ENCODE measurements around the gene AQP10.
"Not testable (repeated sequence)": the region's sequence is repeated elsewhere in the genome, so short reads cannot be mapped to it uniquely, and the experiment has no call there.

The AQP10 gene

GRCh38 chr1:154306151-154306550 is 14.7 kb upstream of the AQP10 start:
- Histone ChIP-seq H3K27ac (ENCODE audit: low read depth, low read length) (no peak overlapping the region), H3K4me3 (ENCODE audit: low read depth in 1 of 2, low read length in 2 of 2) (no peak overlapping the region), H3K27me3 (ENCODE audit: control insufficient read depth in 1 of 2, insufficient read depth in 2 of 2, low read length in 2 of 2) (no peaks in the 10 kb centered on the region), H3K4me1 (ENCODE audit: insufficient read depth, low read length) (no peaks in the 10 kb centered on the region), H3K9me3 (ENCODE audit: low read length) (no peaks in the 10 kb centered on the region), H3K9ac (ENCODE audit: low read length) (no peak overlapping the region), H3K36me3 (ENCODE audit: insufficient read depth, low read length) (no peaks in the 10 kb centered on the region)

GRCh38 chr1:154307670-154308270 is 13.1 kb upstream of the AQP10 start:
- H3K9me3 ChIP-seq (ENCODE audit: low read length); H3K36me3 ChIP-seq (ENCODE audit: insufficient read depth, low read length); H3K4me1 ChIP-seq (ENCODE audit: insufficient read depth, low read length); H3K27me3 ChIP-seq (ENCODE audit: control insufficient read depth in 1 of 2, insufficient read depth in 2 of 2, low read length in 2 of 2); H3K27ac ChIP-seq (ENCODE audit: low read depth, low read length); H3K9ac ChIP-seq (ENCODE audit: low read length); H3K4me3 ChIP-seq (ENCODE audit: low read depth in 1 of 2, low read length in 2 of 2): not testable (repeated sequence)

- H3K9ac ChIP-seq (ENCODE audit: low read length); H3K36me3 ChIP-seq (ENCODE audit: insufficient read depth, low read length); H3K4me3 ChIP-seq (ENCODE audit: low read depth in 1 of 2, low read length in 2 of 2); H3K9me3 ChIP-seq (ENCODE audit: low read length); H3K4me1 ChIP-seq (ENCODE audit: insufficient read depth, low read length); H3K27ac ChIP-seq (ENCODE audit: low read depth, low read length); H3K27me3 ChIP-seq (ENCODE audit: control insufficient read depth in 1 of 2, insufficient read depth in 2 of 2, low read length in 2 of 2): not testable (repeated sequence)
These were observed 11.8 kb upstream of the AQP10 start for GRCh38 chr1:154309136-154309535.

GRCh38 chr1:154312229-154313065 is 8.4 kb upstream of the AQP10 start:
- not testable (repeated sequence) for H3K36me3 ChIP-seq (ENCODE audit: insufficient read depth, low read length); H3K9ac ChIP-seq (ENCODE audit: low read length); H3K27ac ChIP-seq (ENCODE audit: low read depth, low read length); H3K4me1 ChIP-seq (ENCODE audit: insufficient read depth, low read length); H3K9me3 ChIP-seq (ENCODE audit: low read length); H3K27me3 ChIP-seq (ENCODE audit: control insufficient read depth in 1 of 2, insufficient read depth in 2 of 2, low read length in 2 of 2); H3K4me3 ChIP-seq (ENCODE audit: low read depth in 1 of 2, low read length in 2 of 2)

GRCh38 chr1:154313066-154313356 is 7.9 kb upstream of the AQP10 start:
- Histone ChIP-seq H3K4me3 (ENCODE audit: low read depth in 1 of 2, low read length in 2 of 2) (no peak overlapping the region), H3K4me1 (ENCODE audit: insufficient read depth, low read length) (no peaks in the 10 kb centered on the region), H3K27ac (ENCODE audit: low read depth, low read length) (no peak overlapping the region), H3K27me3 (ENCODE audit: control insufficient read depth in 1 of 2, insufficient read depth in 2 of 2, low read length in 2 of 2) (no peaks in the 10 kb centered on the region), H3K36me3 (ENCODE audit: insufficient read depth, low read length) (no peaks in the 10 kb centered on the region), H3K9me3 (ENCODE audit: low read length) (no peaks in the 10 kb centered on the region), H3K9ac (ENCODE audit: low read length) (no peak overlapping the region)

- not testable (repeated sequence) for H3K9ac ChIP-seq (ENCODE audit: low read length); H3K36me3 ChIP-seq (ENCODE audit: insufficient read depth, low read length); H3K4me3 ChIP-seq (ENCODE audit: low read depth in 1 of 2, low read length in 2 of 2); H3K9me3 ChIP-seq (ENCODE audit: low read length); H3K4me1 ChIP-seq (ENCODE audit: insufficient read depth, low read length); H3K27ac ChIP-seq (ENCODE audit: low read depth, low read length); H3K27me3 ChIP-seq (ENCODE audit: control insufficient read depth in 1 of 2, insufficient read depth in 2 of 2, low read length in 2 of 2)
These were observed 6.7 kb upstream of the AQP10 start for GRCh38 chr1:154314226-154314625.

GRCh38 chr1:154316704-154317103 is 4.2 kb upstream of the AQP10 start:
- Histone ChIP-seq H3K4me1 (ENCODE audit: insufficient read depth, low read length) (no peaks in the 10 kb centered on the region), H3K36me3 (ENCODE audit: insufficient read depth, low read length) (no peaks in the 10 kb centered on the region)

GRCh38 chr1:154318386-154318785 is 2.5 kb upstream of the AQP10 start:
- Histone ChIP-seq H3K36me3 (ENCODE audit: insufficient read depth, low read length) (no peaks in the 10 kb centered on the region), H3K9ac (ENCODE audit: low read length) (no peak overlapping the region), H3K27ac (ENCODE audit: low read depth, low read length) (no peak overlapping the region), H3K4me1 (ENCODE audit: insufficient read depth, low read length) (no peaks in the 10 kb centered on the region), H3K9me3 (ENCODE audit: low read length) (no peaks in the 10 kb centered on the region), H3K4me3 (ENCODE audit: low read depth in 1 of 2, low read length in 2 of 2) (no peak overlapping the region), H3K27me3 (ENCODE audit: control insufficient read depth in 1 of 2, insufficient read depth in 2 of 2, low read length in 2 of 2) (no peaks in the 10 kb centered on the region)

More at GRCh38 chr1:154316704-154317103, 4.2 kb upstream of the AQP10 start:
- Histone ChIP-seq H3K27ac (ENCODE audit: low read depth, low read length) (no peak overlapping the region), H3K9me3 (ENCODE audit: low read length) (no peaks in the 10 kb centered on the region), H3K27me3 (ENCODE audit: control insufficient read depth in 1 of 2, insufficient read depth in 2 of 2, low read length in 2 of 2) (no peaks in the 10 kb centered on the region), H3K4me3 (ENCODE audit: low read depth in 1 of 2, low read length in 2 of 2) (no peak overlapping the region), H3K9ac (ENCODE audit: low read length) (no peak overlapping the region)

GRCh38 chr1:154321609-154321934 is 679 bp downstream of the AQP10 start:
- not testable (repeated sequence) for H3K27me3 ChIP-seq (ENCODE audit: control insufficient read depth in 1 of 2, insufficient read depth in 2 of 2, low read length in 2 of 2); H3K9me3 ChIP-seq (ENCODE audit: low read length); H3K36me3 ChIP-seq (ENCODE audit: insufficient read depth, low read length); H3K9ac ChIP-seq (ENCODE audit: low read length); H3K4me1 ChIP-seq (ENCODE audit: insufficient read depth, low read length); H3K27ac ChIP-seq (ENCODE audit: low read depth, low read length); H3K4me3 ChIP-seq (ENCODE audit: low read depth in 1 of 2, low read length in 2 of 2)

- Histone ChIP-seq H3K4me3 (ENCODE audit: low read depth in 1 of 2, low read length in 2 of 2) (no peak overlapping the region), H3K36me3 (ENCODE audit: insufficient read depth, low read length) (no peaks in the 10 kb centered on the region), H3K9me3 (ENCODE audit: low read length) (no peaks in the 10 kb centered on the region), H3K27ac (ENCODE audit: low read depth, low read length) (no peak overlapping the region), H3K9ac (ENCODE audit: low read length) (no peak overlapping the region), H3K27me3 (ENCODE audit: control insufficient read depth in 1 of 2, insufficient read depth in 2 of 2, low read length in 2 of 2) (no peaks in the 10 kb centered on the region), H3K4me1 (ENCODE audit: insufficient read depth, low read length) (peaks cover 26% of the 10 kb centered on the region)
These were observed 2.6 kb downstream of the AQP10 start for GRCh38 chr1:154323493-154323892.

- Histone ChIP-seq H3K9me3 (ENCODE audit: low read length) (no peaks in the 10 kb centered on the region), H3K4me1 (ENCODE audit: insufficient read depth, low read length) (peaks cover 29% of the 10 kb centered on the region), H3K27me3 (ENCODE audit: control insufficient read depth in 1 of 2, insufficient read depth in 2 of 2, low read length in 2 of 2) (no peaks in the 10 kb centered on the region), H3K36me3 (ENCODE audit: insufficient read depth, low read length) (no peaks in the 10 kb centered on the region), H3K27ac (ENCODE audit: low read depth, low read length) (peak overlapping the region; percentile 42), H3K4me3 (ENCODE audit: low read depth in 1 of 2, low read length in 2 of 2) (peak overlapping the region in 1 of 2 donors; percentile 91), H3K9ac (ENCODE audit: low read length) (no peak overlapping the region)
These were observed 3.3 kb downstream of the AQP10 start for GRCh38 chr1:154324241-154324640.

Data from muscle layer of colon (tissue), 2 donors.